A673 (cell line): Measurements from ENCODE around the gene LONP1.

Experiments used
- EZH2 ChIP-seq: fragments of 200-600 bp; sonication (generic); IDR thresholded peaks from 2 replicates; pipeline ENCODE4 v1.6.1; 2017; ENCODE audit warnings: borderline replicate concordance, low read depth, mild to moderate bottlenecking, mixed read lengths, antibody characterized with exemption, low read length; ENCODE audit not compliant: poor library complexity, severe bottlenecking
- TF ChIP-seq, protein P1 (sequence below): fragments of 300-800, 200-600 bp; sonication (generic); conservative IDR thresholded peaks from 2 replicates; pipeline ENCODE4 v1.5.1; 2017; ENCODE audit warnings: low read depth, mild to moderate bottlenecking, antibody characterized with exemption, low read length, moderate library complexity, mixed read lengths

DNA sequence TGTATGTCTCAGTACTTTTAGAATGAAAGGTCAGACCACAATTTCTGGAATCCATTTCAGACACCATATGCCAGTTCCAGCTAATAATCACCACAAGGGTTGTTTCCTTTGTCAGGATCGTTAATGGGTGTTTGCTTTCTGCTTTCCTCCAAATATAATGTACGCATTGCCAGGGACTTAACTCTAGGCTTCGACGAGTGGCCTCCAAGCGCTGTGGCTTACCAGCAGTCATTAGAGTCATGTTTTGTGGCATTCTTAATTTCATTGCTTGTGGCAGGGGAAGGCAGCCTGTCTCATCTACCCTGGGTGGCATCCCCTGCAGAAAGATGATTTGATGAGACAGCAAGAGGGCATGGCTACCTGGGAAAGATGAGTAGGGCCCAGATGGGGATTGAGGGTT, 74.5 kb downstream of the LONP1 start:
- TF ChIP-seq, protein P1, sequence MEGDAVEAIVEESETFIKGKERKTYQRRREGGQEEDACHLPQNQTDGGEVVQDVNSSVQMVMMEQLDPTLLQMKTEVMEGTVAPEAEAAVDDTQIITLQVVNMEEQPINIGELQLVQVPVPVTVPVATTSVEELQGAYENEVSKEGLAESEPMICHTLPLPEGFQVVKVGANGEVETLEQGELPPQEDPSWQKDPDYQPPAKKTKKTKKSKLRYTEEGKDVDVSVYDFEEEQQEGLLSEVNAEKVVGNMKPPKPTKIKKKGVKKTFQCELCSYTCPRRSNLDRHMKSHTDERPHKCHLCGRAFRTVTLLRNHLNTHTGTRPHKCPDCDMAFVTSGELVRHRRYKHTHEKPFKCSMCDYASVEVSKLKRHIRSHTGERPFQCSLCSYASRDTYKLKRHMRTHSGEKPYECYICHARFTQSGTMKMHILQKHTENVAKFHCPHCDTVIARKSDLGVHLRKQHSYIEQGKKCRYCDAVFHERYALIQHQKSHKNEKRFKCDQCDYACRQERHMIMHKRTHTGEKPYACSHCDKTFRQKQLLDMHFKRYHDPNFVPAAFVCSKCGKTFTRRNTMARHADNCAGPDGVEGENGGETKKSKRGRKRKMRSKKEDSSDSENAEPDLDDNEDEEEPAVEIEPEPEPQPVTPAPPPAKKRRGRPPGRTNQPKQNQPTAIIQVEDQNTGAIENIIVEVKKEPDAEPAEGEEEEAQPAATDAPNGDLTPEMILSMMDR: no peak
- no peak for TF ChIP-seq EZH2
